GM10266 (cell line): ENCODE measurements around the gene CEMIP.
"Not testable (repeated sequence)": the region's sequence is repeated elsewhere in the genome, so short reads cannot be mapped to it uniquely, and the experiment has no call there.

ENCODE experiments used
- DNase-seq: peaks from one replicate; pipeline ENCODE4 v3.0.0; 2012; ENCODE audit errors: extremely low spot score
- CTCF ChIP-seq: IDR thresholded peaks from 2 replicates; pipeline ENCODE4 v1.5.1; 2012; ENCODE audit warnings: mild to moderate bottlenecking, low read depth; ENCODE audit not compliant: control insufficient read depth, insufficient read depth; ENCODE audit errors: missing control alignments

The CEMIP gene

GRCh38 chr15:80948651-80949292 is 169.6 kb downstream of the CEMIP start:
- no peak for DNase-seq
- TF ChIP-seq CTCF, result no peak

GRCh38 chr15:80949756-80950155 is 170.6 kb downstream of the CEMIP start:
- TF ChIP-seq CTCF, result no peak
- DNase-seq, result no peak

GRCh38 chr15:80950291-80951078 is 171.3 kb downstream of the CEMIP start:
- TF ChIP-seq CTCF, result no peak
- DNase-seq, result no peak

- DNase-seq, result no peak
- TF ChIP-seq CTCF, result no peak
Measured at GRCh38 chr15:80951941-80952340, 172.8 kb downstream of the CEMIP start.

- DNase-seq, result no peak
- no peak for TF ChIP-seq CTCF
Measured at GRCh38 chr15:80953001-80953952, 174.1 kb downstream of the CEMIP start.

- TF ChIP-seq CTCF, result no peak
- no peak for DNase-seq
Measured at GRCh38 chr15:80953953-80954778, 175.0 kb downstream of the CEMIP start.

- not testable (repeated sequence) for DNase-seq
Measured at GRCh38 chr15:80955571-80956452, 176.6 kb downstream of the CEMIP start.
